Activated B cell treated with CpG ODN at 0.5 μM for 24 hours (primary cell): ENCODE data around the gene RPL5. TPM values are rescaled to one million over a fixed set of nuclear protein-coding genes. Genes with fewer than 3 reads are reported as not detected.

Experiments used
- ATAC-seq: fragments of 200-7000 bp; cut with Tn5 transposase; one replicate; pipeline ENCODE4 v1.10.0; 2021; ENCODE audit warnings: low read depth, mild to moderate bottlenecking, moderate library complexity
- CTCF ChIA-PET: fragments of 350-600 bp; sonication (Branson Sonifier 250); formaldehyde crosslinking; loops from one replicate; lab custom pipeline; 2021; ENCODE audit warnings: antibody characterized with exemption; lab: Charles Lee
- POLR2A ChIA-PET: fragments of 350-600 bp; sonication (Branson Sonifier 250); formaldehyde crosslinking; loops from one replicate; lab custom pipeline; 2021; ENCODE audit warnings: antibody characterized with exemption; lab: Charles Lee
- DNase-seq: peaks from one replicate; pipeline ENCODE4 v3.0.0; 2022
- H3K27ac Mint-ChIP-seq: one replicate; pipeline ENCODE4 v1.8.0; 2020; ENCODE audit warnings: mixed read lengths
- H3K27me3 Mint-ChIP-seq: one replicate; pipeline ENCODE4 v1.8.0; 2021; ENCODE audit warnings: mixed read lengths
- H3K36me3 Mint-ChIP-seq: one replicate; pipeline ENCODE4 v1.8.0; 2021; ENCODE audit warnings: low read depth, mixed read lengths
- H3K4me1 Mint-ChIP-seq: one replicate; pipeline ENCODE4 v1.8.0; 2021; ENCODE audit warnings: mixed read lengths
- H3K4me3 Mint-ChIP-seq: one replicate; pipeline ENCODE4 v1.8.0; 2020; ENCODE audit warnings: mild to moderate bottlenecking, mixed read lengths
- H3K9me3 Mint-ChIP-seq: one replicate; pipeline ENCODE4 v1.8.0; 2020; ENCODE audit warnings: mixed read lengths
- intact Hi-C: fragments of 100-400 bp; cut with micrococcal nuclease; formaldehyde crosslinking; loops from one replicate; pipeline ENCODE4 v1.15.1; 2024
- total RNA-seq: library from RNA; stranded (reverse); gene quantifications from 2 replicates; pipeline ENCODE4 v1.2.3, GENCODE V29; 2022
- TF ChIP-seq, protein P1 (sequence below): fragments of 200-600 bp; IDR thresholded peaks from one replicate; pipeline ENCODE4 v1.8.0; 2022; ENCODE audit warnings: antibody characterized with exemption, mild to moderate bottlenecking

RPL5 gene
- total RNA-seq, 1 donor from 2014 or later = 1,685 TPM

DNA sequence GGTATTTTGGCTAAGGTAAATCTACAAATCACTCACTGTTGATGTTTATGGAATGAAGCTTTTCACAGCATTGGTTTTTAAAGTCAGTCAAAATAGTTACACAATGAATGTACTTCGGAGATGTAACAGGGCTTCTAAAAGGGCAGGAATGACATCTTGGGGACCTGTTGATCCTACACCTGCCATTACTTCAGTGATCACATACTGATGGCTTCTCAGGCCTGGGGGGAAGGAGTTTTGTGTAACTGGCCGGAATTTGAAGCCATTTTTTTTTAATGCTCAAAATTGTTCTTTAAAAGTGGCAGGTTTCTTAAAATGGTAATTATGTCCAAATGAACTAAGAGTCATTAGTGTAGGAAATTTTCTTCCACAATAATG, 11.2 kb downstream of the RPL5 start:
- CTCF ChIA-PET = interaction anchor here (1.1 to 2.3 kb wide), 3 partner anchors 17 to 151 kb away, joined by 3 to 6 read pairs (median 4); partner anchors contain the start of gene DIPK1A
- ATAC-seq (no peak), DNase-seq (no peak)
- Mint-ChIP-seq H3K9me3 (no peaks in the 10 kb centered on the region), H3K4me1 (peaks cover 17% of the 10 kb centered on the region), H3K36me3 (peaks cover 74% of the 10 kb centered on the region), H3K4me3 (no peak overlapping the region), H3K27ac (no peak overlapping the region), H3K27me3 (no peaks in the 10 kb centered on the region)
- POLR2A ChIA-PET = interaction anchor here (3.2 kb wide), 1 partner anchor 11 kb away, joined by 16 read pairs; the partner anchor contains the start of gene RPL5
- TF ChIP-seq, protein P1, sequence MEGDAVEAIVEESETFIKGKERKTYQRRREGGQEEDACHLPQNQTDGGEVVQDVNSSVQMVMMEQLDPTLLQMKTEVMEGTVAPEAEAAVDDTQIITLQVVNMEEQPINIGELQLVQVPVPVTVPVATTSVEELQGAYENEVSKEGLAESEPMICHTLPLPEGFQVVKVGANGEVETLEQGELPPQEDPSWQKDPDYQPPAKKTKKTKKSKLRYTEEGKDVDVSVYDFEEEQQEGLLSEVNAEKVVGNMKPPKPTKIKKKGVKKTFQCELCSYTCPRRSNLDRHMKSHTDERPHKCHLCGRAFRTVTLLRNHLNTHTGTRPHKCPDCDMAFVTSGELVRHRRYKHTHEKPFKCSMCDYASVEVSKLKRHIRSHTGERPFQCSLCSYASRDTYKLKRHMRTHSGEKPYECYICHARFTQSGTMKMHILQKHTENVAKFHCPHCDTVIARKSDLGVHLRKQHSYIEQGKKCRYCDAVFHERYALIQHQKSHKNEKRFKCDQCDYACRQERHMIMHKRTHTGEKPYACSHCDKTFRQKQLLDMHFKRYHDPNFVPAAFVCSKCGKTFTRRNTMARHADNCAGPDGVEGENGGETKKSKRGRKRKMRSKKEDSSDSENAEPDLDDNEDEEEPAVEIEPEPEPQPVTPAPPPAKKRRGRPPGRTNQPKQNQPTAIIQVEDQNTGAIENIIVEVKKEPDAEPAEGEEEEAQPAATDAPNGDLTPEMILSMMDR = no peak
- intact Hi-C loops = no loop called here

DNA sequence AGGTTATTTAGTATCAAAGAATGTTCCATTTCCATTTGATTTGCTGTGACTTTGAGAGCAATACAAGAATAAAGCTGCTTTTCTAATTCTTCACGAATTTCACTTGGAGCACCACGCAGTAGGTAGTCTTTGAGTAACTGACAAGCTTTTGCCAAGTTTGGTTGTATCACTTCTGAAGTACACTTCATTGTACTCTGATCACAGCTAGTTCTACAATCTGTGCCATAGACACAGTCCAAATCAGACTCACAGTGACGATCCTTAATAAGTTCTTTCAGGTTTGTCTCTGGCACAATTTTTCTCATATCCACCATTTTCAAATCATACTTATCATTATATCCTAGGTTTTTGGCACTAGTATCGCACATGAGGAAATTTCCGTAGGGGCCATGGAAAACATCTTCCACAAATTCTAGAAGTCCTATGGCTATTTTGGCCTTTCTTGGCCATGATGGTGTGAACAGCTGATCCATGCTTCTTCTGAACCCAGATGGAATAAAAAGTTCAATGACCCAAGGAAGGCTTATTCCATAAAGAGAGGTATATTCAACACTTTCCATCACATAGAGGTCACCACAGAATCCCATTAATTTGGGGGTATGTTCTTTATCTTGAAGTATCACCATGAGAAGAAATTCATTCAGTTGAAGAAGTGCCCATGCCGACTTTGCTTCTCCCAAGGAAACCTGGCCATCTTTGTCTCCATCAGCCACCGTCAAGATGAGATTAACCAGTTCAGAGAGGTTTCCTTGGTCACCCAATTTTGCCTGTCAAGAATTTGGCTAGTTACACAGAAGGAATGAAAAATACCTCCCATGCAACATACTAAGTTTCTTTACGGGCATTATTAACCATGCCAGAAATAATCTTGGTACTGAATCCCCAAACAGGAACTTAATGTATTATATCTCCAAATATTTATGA, 11.9 kb downstream of the RPL5 start:
- no peak for ATAC-seq
- CTCF ChIA-PET = interaction anchor here (1.1 to 2.3 kb wide), 3 partner anchors 16 to 151 kb away, joined by 3 to 6 read pairs (median 4); partner anchors contain the start of gene DIPK1A
- H3K9me3 Mint-ChIP-seq = no peaks in the 10 kb centered on the region
- H3K4me3 Mint-ChIP-seq = no peak overlapping the region
- POLR2A ChIA-PET = interaction anchor here (3.2 kb wide), 1 partner anchor 12 kb away, joined by 16 read pairs; the partner anchor contains the start of gene RPL5
- H3K4me1 Mint-ChIP-seq = peaks cover 10% of the 10 kb centered on the region
- peaks cover 71% of the 10 kb centered on the region for H3K36me3 Mint-ChIP-seq
- H3K27me3 Mint-ChIP-seq = no peaks in the 10 kb centered on the region
- DNase-seq = no peak
- TF ChIP-seq, protein P1 = no peak
- no peak overlapping the region for H3K27ac Mint-ChIP-seq
- intact Hi-C loops = no loop called here

DNA sequence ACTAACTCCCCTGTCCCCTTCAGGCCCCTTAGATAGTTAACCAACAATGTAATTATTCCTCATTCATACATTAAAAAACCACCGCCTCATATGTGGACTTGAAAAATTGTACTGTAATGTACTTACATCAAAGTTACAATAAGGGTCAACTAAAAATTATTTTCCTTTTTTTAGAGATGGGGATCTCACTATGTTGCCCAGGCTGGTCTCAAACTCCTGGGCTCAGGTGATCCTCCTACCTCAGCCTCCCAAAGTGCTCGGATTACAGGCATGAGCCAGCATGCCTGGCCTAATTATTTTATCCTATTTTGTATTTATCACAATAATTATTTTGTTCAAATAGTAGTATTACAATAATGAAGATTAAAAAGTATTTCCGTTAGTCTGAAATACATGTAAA, 12.6 kb downstream of the RPL5 start:
- ATAC-seq = no peak
- TF ChIP-seq, protein P1 = no peak
- intact Hi-C loops = no loop called here
- ChIA-PET CTCF (no interaction called here), POLR2A (no interaction called here)
- Mint-ChIP-seq H3K4me1 (peaks cover 4% of the 10 kb centered on the region), H3K27ac (no peak overlapping the region), H3K4me3 (no peak overlapping the region), H3K36me3 (peaks cover 69% of the 10 kb centered on the region), H3K27me3 (no peaks in the 10 kb centered on the region), H3K9me3 (no peaks in the 10 kb centered on the region)
- DNase-seq = no peak

DNA sequence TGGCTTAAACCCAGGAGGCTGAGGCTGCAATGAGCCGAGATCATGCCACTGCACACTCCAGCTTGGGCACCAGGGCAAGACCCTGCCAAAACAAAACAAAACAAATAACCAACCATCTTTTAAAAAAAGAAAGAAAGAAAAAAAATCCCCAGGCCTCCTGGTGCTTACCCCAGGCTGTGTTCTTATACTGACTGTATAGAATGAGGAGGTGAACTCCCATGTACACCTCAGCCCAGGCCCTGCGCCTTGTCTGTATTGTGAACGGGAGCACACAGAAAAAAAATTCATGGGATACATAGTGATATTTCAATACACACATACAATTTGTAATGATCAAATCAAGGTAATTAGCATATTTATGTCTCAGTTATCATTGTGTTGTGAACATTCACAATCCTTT, 14.1 kb downstream of the RPL5 start:
- TF ChIP-seq, protein P1 = no peak
- no peak overlapping the region for H3K4me3 Mint-ChIP-seq
- POLR2A ChIA-PET = interaction anchor here (0.6 to 1.1 kb wide), 3 partner anchors 9 to 114 kb away, joined by 3 to 10 read pairs (median 7); no protein-coding TSS in a partner anchor
- no peaks in the 10 kb centered on the region for H3K27me3 Mint-ChIP-seq
- ATAC-seq (no peak), DNase-seq (no peak)
- H3K4me1 Mint-ChIP-seq = no peaks in the 10 kb centered on the region
- H3K9me3 Mint-ChIP-seq = no peaks in the 10 kb centered on the region
- intact Hi-C loops = no loop called here
- CTCF ChIA-PET = interaction anchor here (1.8 kb wide), 1 partner anchor 14 kb away, joined by 6 read pairs; the partner anchor contains the start of gene RPL5
- H3K36me3 Mint-ChIP-seq = peaks cover 63% of the 10 kb centered on the region
- H3K27ac Mint-ChIP-seq = no peak overlapping the region

DNA sequence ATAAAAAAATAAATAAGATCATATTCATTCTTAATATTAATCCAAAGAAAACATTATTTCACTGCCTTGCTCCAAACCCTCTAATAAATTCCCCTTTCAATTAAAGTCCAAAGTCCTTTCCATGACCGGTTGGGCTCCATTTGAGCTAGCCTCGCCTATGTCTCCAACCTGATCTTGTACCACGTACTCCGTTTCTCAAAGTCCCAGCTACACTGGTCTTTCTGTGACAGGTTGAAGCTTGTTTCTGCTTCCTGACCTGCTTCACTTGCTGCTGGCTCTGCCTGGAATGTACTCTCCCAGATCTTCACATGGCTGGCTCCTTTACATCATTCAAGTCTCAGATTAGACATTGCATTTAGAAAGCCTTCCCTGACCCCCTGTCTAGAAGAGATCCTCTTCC, 16.4 kb downstream of the RPL5 start:
- Mint-ChIP-seq H3K27me3 (no peaks in the 10 kb centered on the region), H3K4me1 (peaks cover 4% of the 10 kb centered on the region), H3K4me3 (no peak overlapping the region), H3K9me3 (no peaks in the 10 kb centered on the region), H3K27ac (no peak overlapping the region), H3K36me3 (peaks cover 57% of the 10 kb centered on the region)
- no peak for DNase-seq
- ChIA-PET POLR2A (no interaction called here), CTCF (interaction anchor here (1.0 kb wide), 1 partner anchor 11 kb away, joined by 4 read pairs; no protein-coding TSS in a partner anchor)
- no peak for ATAC-seq
- TF ChIP-seq, protein P1 = no peak
- intact Hi-C loops = no loop called here
